ENCODE results near the gene FHDC1.

The FHDC1 gene

GRCh38 chr4:152937336-152938236 lies 1.5 kb downstream of the FHDC1 start:
- TF ChIP-seq YY1 (IDR thresholded peaks at IDR 0.05; ENCODE audit: low read depth): no peak
- TF ChIP-seq EGR1 (IDR thresholded peaks at IDR 0.05): peak; percentile 53; the same call in 1 of the 2 replicates
- TF ChIP-seq, protein P1, sequence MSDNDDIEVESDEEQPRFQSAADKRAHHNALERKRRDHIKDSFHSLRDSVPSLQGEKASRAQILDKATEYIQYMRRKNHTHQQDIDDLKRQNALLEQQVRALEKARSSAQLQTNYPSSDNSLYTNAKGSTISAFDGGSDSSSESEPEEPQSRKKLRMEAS (IDR thresholded peaks at IDR 0.05): peak; percentile 43; the same call in 1 of the 2 replicates
- peak; percentile 42 for TF ChIP-seq ZBTB7A (IDR thresholded peaks at IDR 0.05; ENCODE audit: low read depth)
- TF ChIP-seq FOXM1 (IDR thresholded peaks at IDR 0.05; ENCODE audit: borderline replicate concordance, low read depth): no peak
- no peak for TF ChIP-seq CEBPB (IDR thresholded peaks at IDR 0.05)
- no peak for TF ChIP-seq EP300 (IDR thresholded peaks at IDR 0.05; ENCODE audit: borderline replicate concordance)
- TF ChIP-seq TAF1 (IDR thresholded peaks at IDR 0.05; ENCODE audit: low read depth): no peak
- TF ChIP-seq TCF12 (IDR thresholded peaks at IDR 0.05; ENCODE audit: low read depth): no peak; the same call in 1 of the 2 replicates

GRCh38 chr4:152938237-152938947 lies 2.3 kb downstream of the FHDC1 start:
- no peak for TF ChIP-seq EGR1 (IDR thresholded peaks at IDR 0.05)
- TF ChIP-seq YY1 (IDR thresholded peaks at IDR 0.05; ENCODE audit: low read depth): no peak
- no peak for TF ChIP-seq RAD21 (IDR thresholded peaks at IDR 0.05; ENCODE audit: low read depth)
- no peak for TF ChIP-seq CEBPB (IDR thresholded peaks at IDR 0.05)
- no peak for TF ChIP-seq NFIC (IDR thresholded peaks at IDR 0.05)
- no peak for TF ChIP-seq CREB1 (IDR thresholded peaks at IDR 0.05; ENCODE audit: low read depth)
- TF ChIP-seq FOXM1 (IDR thresholded peaks at IDR 0.05; ENCODE audit: borderline replicate concordance, low read depth): no peak
- TF ChIP-seq EP300 (IDR thresholded peaks at IDR 0.05; ENCODE audit: borderline replicate concordance): no peak
- no peak for TF ChIP-seq TAF1 (IDR thresholded peaks at IDR 0.05; ENCODE audit: low read depth)
- TF ChIP-seq USF1 (IDR thresholded peaks at IDR 0.05): no peak
- no peak; the same call in 1 of the 2 replicates for TF ChIP-seq ZBTB7A (IDR thresholded peaks at IDR 0.05; ENCODE audit: low read depth)
- TF ChIP-seq, protein P1 (IDR thresholded peaks at IDR 0.05): no peak
- TF ChIP-seq TCF12 (IDR thresholded peaks at IDR 0.05; ENCODE audit: low read depth): no peak
- no peak for TF ChIP-seq TEAD4 (IDR thresholded peaks at IDR 0.05)
- no peak for TF ChIP-seq REST (IDR thresholded peaks at IDR 0.05; ENCODE audit: low read depth)

DNA sequence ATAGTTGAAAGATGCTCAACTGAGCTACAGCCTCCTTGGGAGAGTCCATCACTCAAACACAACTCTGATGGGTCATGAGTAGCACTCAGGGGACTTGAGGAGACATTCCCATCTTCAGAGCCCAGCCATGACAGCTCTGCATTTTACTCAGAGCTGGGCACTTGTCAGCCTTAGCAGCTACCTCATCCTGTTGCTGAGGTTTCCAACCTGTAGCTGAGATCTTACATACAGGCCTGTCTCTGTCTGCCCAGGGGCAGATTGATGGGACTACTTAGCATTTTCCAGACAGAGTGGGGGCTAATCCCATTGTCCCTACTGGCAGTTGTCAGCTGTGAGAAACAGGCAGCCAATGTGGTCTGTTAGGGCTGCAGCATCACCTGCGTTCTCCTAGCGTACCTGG lies 3.5 kb downstream of the FHDC1 start:
- no peak for TF ChIP-seq YY1 (IDR thresholded peaks at IDR 0.05; ENCODE audit: low read depth)
- TF ChIP-seq TEAD4 (IDR thresholded peaks at IDR 0.05): no peak
- TF ChIP-seq TAF1 (IDR thresholded peaks at IDR 0.05; ENCODE audit: low read depth): no peak
- no peak for TF ChIP-seq EGR1 (IDR thresholded peaks at IDR 0.05)
- no peak for TF ChIP-seq FOXM1 (IDR thresholded peaks at IDR 0.05; ENCODE audit: borderline replicate concordance, low read depth)
- TF ChIP-seq RAD21 (IDR thresholded peaks at IDR 0.05; ENCODE audit: low read depth): no peak
- no peak for TF ChIP-seq ZBTB7A (IDR thresholded peaks at IDR 0.05; ENCODE audit: low read depth)
- TF ChIP-seq NFIC (IDR thresholded peaks at IDR 0.05): no peak
- TF ChIP-seq EP300 (IDR thresholded peaks at IDR 0.05; ENCODE audit: borderline replicate concordance): no peak
- no peak for TF ChIP-seq CREB1 (IDR thresholded peaks at IDR 0.05; ENCODE audit: low read depth)
- TF ChIP-seq CEBPB (IDR thresholded peaks at IDR 0.05): no peak
- no peak for TF ChIP-seq USF1 (IDR thresholded peaks at IDR 0.05)
- no peak for TF ChIP-seq REST (IDR thresholded peaks at IDR 0.05; ENCODE audit: low read depth)
- no peak for TF ChIP-seq TCF12 (IDR thresholded peaks at IDR 0.05; ENCODE audit: low read depth)
- TF ChIP-seq, protein P1 (IDR thresholded peaks at IDR 0.05): no peak

DNA sequence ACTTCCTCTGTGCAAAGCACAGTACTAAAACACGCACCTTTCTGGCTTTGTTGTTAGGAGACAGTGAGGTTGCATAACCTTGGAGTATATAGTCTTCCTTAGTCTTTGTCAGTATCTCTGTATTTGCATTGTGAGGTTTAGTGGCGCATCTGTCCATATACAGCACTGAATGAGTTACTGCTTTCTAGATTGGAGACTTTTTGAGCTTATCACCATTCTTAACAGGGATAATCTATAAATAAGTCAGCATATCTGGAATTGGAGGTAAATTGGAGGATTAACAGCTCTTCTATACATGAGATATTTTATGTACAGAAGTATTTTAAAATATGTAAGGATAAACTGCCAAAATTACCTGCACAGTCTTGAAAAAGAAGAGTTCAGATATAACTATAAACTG lies 4.3 kb downstream of the FHDC1 start:
- no peak for TF ChIP-seq ZBTB7A (IDR thresholded peaks at IDR 0.05; ENCODE audit: low read depth)
- no peak for TF ChIP-seq EGR1 (IDR thresholded peaks at IDR 0.05)
- no peak for TF ChIP-seq TEAD4 (IDR thresholded peaks at IDR 0.05)
- no peak for TF ChIP-seq YY1 (IDR thresholded peaks at IDR 0.05; ENCODE audit: low read depth)

GRCh38 chr4:152941411-152941810 lies 5.3 kb downstream of the FHDC1 start:
- TF ChIP-seq NFIC (IDR thresholded peaks at IDR 0.05) (no peak), USF1 (IDR thresholded peaks at IDR 0.05) (no peak), EP300 (IDR thresholded peaks at IDR 0.05; ENCODE audit: borderline replicate concordance) (no peak), RAD21 (IDR thresholded peaks at IDR 0.05; ENCODE audit: low read depth) (no peak), TAF1 (IDR thresholded peaks at IDR 0.05; ENCODE audit: low read depth) (no peak), FOXM1 (IDR thresholded peaks at IDR 0.05; ENCODE audit: borderline replicate concordance, low read depth) (no peak)
- TF ChIP-seq, protein P1 (IDR thresholded peaks at IDR 0.05): no peak

Measured in Ishikawa (cell line).